NCI-H1417 treated with DMSO at 0.1 percent for 48 hours (cell line): ENCODE measurements around the gene ACACA.

Experiments
- DNase-seq: peaks from one replicate; lab custom pipeline; 2025; lab: John Stamatoyannopoulos, UW

Gene ACACA

GRCh38 chr17:37292429-37293139, 114.1 kb downstream of the ACACA start:
- DNase-seq, result no peak

- DNase-seq, result no peak
Observed at GRCh38 chr17:37291351-37291750, 115.3 kb downstream of the ACACA start.

GRCh38 chr17:37286430-37286829, 120.2 kb downstream of the ACACA start:
- DNase-seq, result no peak

GRCh38 chr17:37284191-37284590, 122.4 kb downstream of the ACACA start:
- DNase-seq, result no peak

GRCh38 chr17:37283414-37283961, 123.1 kb downstream of the ACACA start:
- DNase-seq, result no peak

- no peak for DNase-seq
Observed at GRCh38 chr17:37280841-37281240, 125.8 kb downstream of the ACACA start.

GRCh38 chr17:37278247-37278894, 128.3 kb downstream of the ACACA start:
- DNase-seq, result no peak

- no peak for DNase-seq
Observed at GRCh38 chr17:37276475-37276874, 130.2 kb downstream of the ACACA start.

- DNase-seq, result no peak
Observed at GRCh38 chr17:37274461-37274860, 132.2 kb downstream of the ACACA start.

- no peak for DNase-seq
Observed at GRCh38 chr17:37273409-37274051, 133.1 kb downstream of the ACACA start.

GRCh38 chr17:37265446-37266173, 141.0 kb downstream of the ACACA start:
- DNase-seq, result no peak

- no peak for DNase-seq
Observed at GRCh38 chr17:37261286-37261685, 145.3 kb downstream of the ACACA start.

GRCh38 chr17:37259030-37259735, 147.5 kb downstream of the ACACA start:
- no peak for DNase-seq

GRCh38 chr17:37256627-37257026, 150.0 kb downstream of the ACACA start:
- DNase-seq, result no peak

GRCh38 chr17:37255432-37255831, 151.2 kb downstream of the ACACA start:
- DNase-seq, result no peak

- no peak for DNase-seq
Observed at GRCh38 chr17:37247825-37248224, 158.8 kb downstream of the ACACA start.

GRCh38 chr17:37246085-37246484, 160.6 kb downstream of the ACACA start:
- DNase-seq, result no peak

GRCh38 chr17:37240381-37240780, 166.3 kb downstream of the ACACA start:
- no peak for DNase-seq

GRCh38 chr17:37239690-37240334, 166.8 kb downstream of the ACACA start:
- DNase-seq, result no peak

- DNase-seq, result no peak
Observed at GRCh38 chr17:37234106-37234505, 172.5 kb downstream of the ACACA start.

GRCh38 chr17:37233036-37233435, 173.6 kb downstream of the ACACA start:
- no peak for DNase-seq
